HEK293 (cell line): ENCODE results near the gene SEMA4D.

Experiments used
- CTCF ChIA-PET: fragments of 350-600 bp; formaldehyde crosslinking; extraction: SDS; loops from one replicate; lab custom pipeline; 2021; ENCODE audit warnings: antibody characterized with exemption; lab: Yijun Ruan, JAX
- POLR2A ChIA-PET: fragments of 300-600 bp; formaldehyde crosslinking; extraction: SDS; loops from one replicate; lab custom pipeline; 2020; ENCODE audit warnings: antibody characterized with exemption, inconsistent platforms; lab: Yijun Ruan, JAX
- H3K27ac ChIP-seq: fragments of 200-500 bp; sonication (Bioruptor generic); 2 replicates; pipeline ENCODE4 v1.5.1; 2014; ENCODE audit warnings: low read depth, low read length, control low read depth, inconsistent platforms; ENCODE audit errors: extremely low read depth
- H3K36me3 ChIP-seq, 2 experiments: fragments of 200-500 bp in 1 of 2; sonication (Bioruptor generic) in 1 of 2; 1 replicate in 1 of 2; 2 replicates in 1 of 2; pipeline ENCODE4 v1.5.1; 2014 to 2017; ENCODE audit warnings: inconsistent platforms in 2 of 2, low read length in 2 of 2; ENCODE audit not compliant: control insufficient read depth in 2 of 2, insufficient read depth in 1 of 2
- H3K4me1 ChIP-seq: fragments of 200-500 bp; sonication (Bioruptor generic); 2 replicates; pipeline ENCODE4 v1.5.1; 2014; ENCODE audit warnings: mild to moderate bottlenecking, low read length, inconsistent platforms; ENCODE audit not compliant: control insufficient read depth, insufficient read depth
- H3K4me3 ChIP-seq: 2 replicates; pipeline ENCODE4 v1.5.1; 2011; ENCODE audit warnings: low read depth, mild to moderate bottlenecking, control low read depth, low read length, moderate library complexity
- H3K9me3 ChIP-seq: fragments of 200-500 bp; sonication (Bioruptor generic); 2 replicates; pipeline ENCODE4 v1.5.1; 2014; ENCODE audit warnings: low read depth, low read length, inconsistent platforms; ENCODE audit not compliant: control insufficient read depth, insufficient read depth
- OVOL3 ChIP-seq: fragments of 450-650 bp; formaldehyde crosslinking; IDR thresholded peaks from 2 replicates; pipeline ENCODE4 v1.5.1; 2016; ENCODE audit warnings: missing biosample characterization, missing genetic modification characterization
- SP7 ChIP-seq: fragments of 450-650 bp; formaldehyde crosslinking; IDR thresholded peaks from 2 replicates; pipeline ENCODE4 v1.5.1; 2016; ENCODE audit warnings: missing biosample characterization, missing genetic modification characterization
- ZBTB44 ChIP-seq: fragments of 450-650 bp; IDR thresholded peaks from 2 replicates; pipeline ENCODE4 v1.5.1; 2018; ENCODE audit warnings: missing biosample characterization, mild to moderate bottlenecking, missing genetic modification characterization
- ZBTB49 ChIP-seq: fragments of 450-650 bp; formaldehyde crosslinking; IDR thresholded peaks from 2 replicates; pipeline ENCODE4 v1.5.1; 2016; ENCODE audit warnings: missing biosample characterization, missing genetic modification characterization, low read depth
- ZNF211 ChIP-seq: fragments of 450-650 bp; formaldehyde crosslinking; IDR thresholded peaks from 2 replicates; pipeline ENCODE4 v1.5.1; 2016; ENCODE audit warnings: low read depth, missing biosample characterization, missing genetic modification characterization
- ZNF280D ChIP-seq: fragments of 450-650 bp; formaldehyde crosslinking; IDR thresholded peaks from 2 replicates; pipeline ENCODE4 v1.5.1; 2016; ENCODE audit warnings: missing biosample characterization, missing genetic modification characterization
- ZNF580 ChIP-seq: fragments of 450-650 bp; formaldehyde crosslinking; IDR thresholded peaks from 2 replicates; pipeline ENCODE4 v1.5.1; 2016; ENCODE audit warnings: missing biosample characterization, missing genetic modification characterization
- ZNF596 ChIP-seq: fragments of 450-650 bp; IDR thresholded peaks from 2 replicates; pipeline ENCODE4 v1.5.0; 2018; ENCODE audit warnings: missing biosample characterization, mild to moderate bottlenecking, missing genetic modification characterization, moderate library complexity
- ZNF658 ChIP-seq: fragments of 450-650 bp; formaldehyde crosslinking; IDR thresholded peaks from 2 replicates; pipeline ENCODE4; 2016; ENCODE audit warnings: missing biosample characterization, missing genetic modification characterization
- TF ChIP-seq, protein P1 (sequence below): fragments of 450-650 bp; formaldehyde crosslinking; IDR thresholded peaks from 2 replicates; pipeline ENCODE4 v1.5.1; 2016; ENCODE audit warnings: missing biosample characterization, missing genetic modification characterization, borderline replicate concordance

SEMA4D gene

GRCh38 chr9:89502671-89503070 lies 4.8 kb upstream of the SEMA4D start:
- ChIA-PET CTCF (no interaction called here), POLR2A (no interaction called here)
- TF ChIP-seq ZBTB44 (tag by site-specific recombination): no peak
- Histone ChIP-seq H3K27ac (no peak overlapping the region), H3K4me1 (peaks cover 2% of the 10 kb centered on the region; the same call in 1 of the 2 replicates), H3K36me3 (no peaks in the 10 kb centered on the region), H3K4me3 (no peak overlapping the region), H3K9me3 (no peaks in the 10 kb centered on the region)

GRCh38 chr9:89502038-89502601 lies 4.2 kb upstream of the SEMA4D start:
- Histone ChIP-seq H3K4me1 (peaks cover 2% of the 10 kb centered on the region; the same call in 1 of the 2 replicates), H3K27ac (no peak overlapping the region), H3K4me3 (no peak overlapping the region), H3K9me3 (no peaks in the 10 kb centered on the region), H3K36me3 (no peaks in the 10 kb centered on the region)
- ChIA-PET POLR2A (no interaction called here), CTCF (no interaction called here)
- TF ChIP-seq ZNF596 (no peak), SP7 (tag by site-specific recombination) (no peak)

DNA sequence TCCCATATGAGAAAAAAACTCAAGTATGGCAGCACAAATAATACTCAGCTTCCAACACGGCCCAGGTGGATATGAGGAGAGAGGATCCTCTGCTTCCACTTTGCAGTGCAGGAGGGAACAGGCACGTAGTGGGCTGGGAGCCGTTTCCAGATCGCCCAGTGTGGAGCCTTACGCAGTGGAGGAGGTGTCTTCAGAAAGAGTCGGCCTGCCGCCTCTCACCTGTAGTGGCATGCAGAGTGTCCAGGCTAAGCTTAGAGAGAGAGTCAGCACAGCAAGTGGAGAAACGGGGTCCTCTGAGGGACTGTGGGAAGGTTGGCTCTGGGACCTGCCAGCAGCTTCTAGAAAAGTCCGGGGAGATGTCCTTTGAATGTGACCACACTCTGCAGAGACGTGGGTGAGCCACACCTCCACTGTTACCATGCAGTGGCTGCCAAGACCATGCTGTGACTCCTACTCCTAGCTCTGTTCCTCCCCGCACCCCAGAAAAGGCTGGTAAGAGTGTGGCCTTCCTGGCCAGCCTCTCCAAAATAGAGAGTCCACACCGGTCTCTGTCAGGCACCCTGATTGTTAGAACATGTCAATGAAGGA lies 3.5 kb upstream of the SEMA4D start:
- TF ChIP-seq ZBTB49 (tag by site-specific recombination): no peak
- no peak for TF ChIP-seq ZNF280D (tag by site-specific recombination)
- TF ChIP-seq ZNF658 (tag by site-specific recombination): no peak
- TF ChIP-seq OVOL3 (tag by site-specific recombination): no peak
- no peak for TF ChIP-seq ZNF580
- TF ChIP-seq, protein P1, sequence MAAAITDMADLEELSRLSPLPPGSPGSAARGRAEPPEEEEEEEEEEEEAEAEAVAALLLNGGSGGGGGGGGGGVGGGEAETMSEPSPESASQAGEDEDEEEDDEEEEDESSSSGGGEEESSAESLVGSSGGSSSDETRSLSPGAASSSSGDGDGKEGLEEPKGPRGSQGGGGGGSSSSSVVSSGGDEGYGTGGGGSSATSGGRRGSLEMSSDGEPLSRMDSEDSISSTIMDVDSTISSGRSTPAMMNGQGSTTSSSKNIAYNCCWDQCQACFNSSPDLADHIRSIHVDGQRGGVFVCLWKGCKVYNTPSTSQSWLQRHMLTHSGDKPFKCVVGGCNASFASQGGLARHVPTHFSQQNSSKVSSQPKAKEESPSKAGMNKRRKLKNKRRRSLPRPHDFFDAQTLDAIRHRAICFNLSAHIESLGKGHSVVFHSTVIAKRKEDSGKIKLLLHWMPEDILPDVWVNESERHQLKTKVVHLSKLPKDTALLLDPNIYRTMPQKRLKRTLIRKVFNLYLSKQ (tag by site-specific recombination): no peak
- TF ChIP-seq ZNF211 (tag by site-specific recombination): no peak
- no peak overlapping the region for H3K27ac ChIP-seq
- POLR2A ChIA-PET: no interaction called here
- H3K9me3 ChIP-seq: no peaks in the 10 kb centered on the region
- H3K36me3 ChIP-seq: no peaks in the 10 kb centered on the region
- peaks cover 2% of the 10 kb centered on the region; the same call in 1 of the 2 replicates for H3K4me1 ChIP-seq
- no peak overlapping the region for H3K4me3 ChIP-seq
- CTCF ChIA-PET: interaction anchor here (1.0 kb wide), 1 partner anchor 48 kb away, joined by 5 read pairs; no protein-coding TSS in a partner anchor
